DMS 273 (cell line): ENCODE measurements around the gene FOSL2.

ENCODE experiments used
- DNase-seq: peaks from one replicate; lab custom pipeline; 2025; ENCODE audit not compliant: unreplicated experiment; lab: John Stamatoyannopoulos, UW

Gene FOSL2

DNA sequence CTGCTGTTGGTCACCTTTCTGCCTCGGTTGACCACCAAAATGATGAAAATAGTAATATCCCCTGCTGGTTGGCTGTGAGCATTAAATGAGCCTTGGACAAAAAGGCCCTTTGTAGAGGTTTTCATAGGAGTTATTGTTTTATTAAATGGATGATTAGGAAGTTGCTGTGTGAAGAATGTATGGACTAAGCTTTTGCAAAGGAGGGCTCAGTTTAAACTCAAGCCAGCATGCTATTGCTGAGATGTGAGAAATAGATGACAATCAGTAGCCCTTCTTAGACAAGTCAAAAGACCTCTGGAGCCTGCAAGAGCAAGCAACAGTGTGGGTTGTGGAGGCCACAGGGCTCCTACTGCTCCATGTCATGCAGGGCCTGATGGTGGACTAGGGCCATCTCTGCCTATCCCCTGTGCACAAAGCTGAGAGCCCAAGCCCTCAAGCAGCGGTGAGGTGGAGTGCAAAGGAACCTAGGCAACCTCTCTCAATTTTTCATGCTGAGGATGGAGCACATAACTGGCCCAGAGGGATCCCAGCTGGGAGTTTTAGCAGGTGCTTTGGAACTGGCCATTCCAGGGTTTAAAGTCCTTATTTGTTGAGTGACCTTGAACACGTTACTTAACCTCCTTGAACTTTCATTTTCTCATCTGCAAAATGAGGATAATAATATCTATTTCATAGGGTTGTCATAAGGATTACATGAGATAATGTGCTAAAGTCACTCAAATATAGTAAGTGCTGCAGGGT, 37.1 kb downstream of the FOSL2 start:
- DNase-seq, result no peak

DNA sequence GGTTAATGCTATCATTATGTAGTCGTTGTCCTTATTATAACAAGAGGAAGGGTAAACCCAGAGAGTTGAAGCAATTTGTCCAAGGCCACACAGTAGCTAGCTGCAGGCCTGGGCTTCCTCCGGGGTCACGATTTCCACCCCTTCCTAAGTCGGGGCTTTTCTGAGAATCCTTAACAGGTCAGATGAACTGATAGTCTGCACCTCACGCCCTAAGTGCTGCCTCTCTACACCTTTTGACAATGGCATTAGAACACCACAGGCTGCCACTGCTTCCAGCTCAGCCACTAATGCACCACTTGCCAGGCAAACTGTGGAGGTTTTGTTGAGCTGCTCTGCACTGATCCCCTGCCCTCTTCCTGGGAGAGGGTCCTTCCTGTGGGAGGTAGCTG, 37.7 kb downstream of the FOSL2 start:
- DNase-seq, result no peak

DNA sequence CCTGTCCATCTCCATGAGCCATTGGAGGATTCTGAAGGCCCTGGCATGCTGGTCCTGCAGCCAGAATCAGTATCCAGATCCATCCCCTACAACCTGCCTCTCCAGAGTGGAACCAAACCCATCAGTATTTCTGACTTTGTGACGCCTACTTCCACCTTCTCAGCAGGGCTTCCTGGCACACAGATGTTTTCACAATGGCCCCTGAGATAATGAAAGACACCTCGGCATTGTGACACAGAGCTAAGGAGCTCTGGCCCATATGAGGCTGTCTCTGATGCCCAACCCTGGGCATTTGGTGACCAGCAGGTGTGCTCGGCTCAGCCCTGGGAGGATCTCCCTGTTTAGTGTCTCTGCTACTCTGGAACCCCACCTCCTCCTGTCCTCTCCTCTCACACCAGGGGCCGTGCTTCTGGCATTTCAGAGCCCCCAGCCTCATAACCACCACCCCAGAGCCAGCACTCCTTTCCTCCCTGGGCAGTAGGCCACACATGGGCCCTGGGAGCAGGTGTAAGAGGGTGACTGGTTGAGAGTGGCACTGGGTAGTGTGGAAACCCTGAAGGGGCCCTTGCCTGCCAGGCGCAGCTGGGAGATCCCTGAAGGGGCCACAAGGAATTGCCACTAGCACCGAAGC, 38.2 kb downstream of the FOSL2 start:
- DNase-seq, result no peak

DNA sequence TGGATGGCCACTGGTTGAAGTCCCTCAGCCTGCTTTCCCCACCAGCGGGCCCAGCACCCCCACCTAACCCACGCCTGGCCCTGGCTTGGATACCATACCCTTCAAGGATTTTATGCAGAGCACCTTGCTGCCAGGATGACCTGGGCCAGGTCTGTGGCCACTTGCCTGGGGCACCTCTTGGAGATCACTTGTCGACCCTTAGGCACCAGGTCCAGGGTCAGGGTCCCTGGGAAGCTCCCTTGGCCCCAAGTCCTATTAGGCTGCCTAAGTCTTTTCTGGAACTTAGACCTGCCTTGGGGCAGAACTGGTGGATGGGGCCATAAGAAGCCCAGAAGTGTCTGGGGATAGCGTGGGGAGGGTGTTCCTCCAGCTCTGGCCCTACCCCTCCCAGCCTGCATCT, 39.1 kb downstream of the FOSL2 start:
- no peak for DNase-seq

DNA sequence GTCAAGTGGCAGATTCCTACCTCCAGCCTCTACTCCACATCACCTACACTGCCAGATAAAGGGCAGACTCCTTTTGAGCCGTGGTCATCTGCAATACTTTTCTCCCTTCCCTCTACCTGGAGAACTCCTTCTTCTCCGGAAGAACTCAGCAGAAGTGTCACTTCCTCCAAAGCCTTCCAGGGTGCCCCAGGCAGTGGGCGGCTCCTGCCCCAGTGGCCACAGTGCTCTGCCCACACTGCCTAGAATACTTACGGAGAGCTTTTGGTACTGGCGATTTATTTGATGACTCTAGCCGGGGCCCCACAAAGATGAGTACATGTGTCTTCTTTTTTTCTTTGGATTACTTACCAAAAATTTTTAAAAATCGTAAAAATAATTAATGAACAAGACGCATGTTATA, 39.7 kb downstream of the FOSL2 start:
- no peak for DNase-seq

DNA sequence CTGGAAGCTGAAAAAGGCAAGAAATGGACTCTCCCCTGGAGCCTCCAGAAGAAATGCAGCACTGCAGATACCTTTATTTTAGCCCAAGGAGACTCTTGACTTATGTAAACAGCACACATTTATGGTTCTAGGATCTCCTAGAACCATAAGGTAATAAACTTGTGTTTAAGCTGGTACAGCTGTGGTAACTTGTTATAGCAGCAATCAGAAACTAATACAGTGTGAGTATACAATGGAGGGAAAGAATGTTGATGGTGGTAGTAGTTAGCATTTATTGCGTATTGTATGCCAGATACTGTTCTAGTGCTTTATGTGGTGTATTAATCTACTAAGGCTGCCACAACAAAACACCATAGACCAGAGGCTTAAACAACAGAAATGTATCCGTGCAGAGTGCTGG, 40.6 kb downstream of the FOSL2 start:
- no peak for DNase-seq

DNA sequence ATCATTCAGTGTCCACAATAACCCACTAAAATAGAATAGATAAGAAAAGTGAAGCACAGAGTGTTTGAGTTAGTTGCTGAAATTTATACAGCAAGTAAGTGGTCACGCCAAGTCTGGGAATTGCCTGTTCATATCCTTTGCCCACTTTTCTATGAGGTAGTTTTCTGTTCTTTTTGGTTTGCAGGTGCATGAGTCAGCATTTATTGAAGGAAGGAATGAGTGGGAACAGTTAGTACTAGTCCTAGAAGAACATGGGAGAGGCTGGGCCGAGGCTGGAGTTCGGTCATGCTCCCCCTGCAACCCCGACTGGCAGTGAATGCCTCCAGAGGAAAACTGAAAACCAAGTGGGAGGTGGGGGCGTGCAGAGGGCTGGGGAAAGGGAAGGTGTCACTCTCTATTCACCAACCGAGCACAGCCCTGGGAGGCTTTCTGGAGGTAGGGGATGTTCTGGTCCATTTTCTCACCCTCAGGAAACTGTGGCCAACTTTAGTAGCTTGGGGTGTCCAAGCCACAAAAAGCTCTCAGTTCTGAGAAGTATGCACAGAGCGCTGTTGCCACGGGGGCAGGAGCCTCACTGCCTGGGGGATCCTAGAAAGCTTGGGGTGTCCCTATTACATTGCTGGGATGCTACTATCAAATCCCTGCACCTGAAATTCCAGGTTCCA, 41.4 kb downstream of the FOSL2 start:
- DNase-seq, result no peak

DNA sequence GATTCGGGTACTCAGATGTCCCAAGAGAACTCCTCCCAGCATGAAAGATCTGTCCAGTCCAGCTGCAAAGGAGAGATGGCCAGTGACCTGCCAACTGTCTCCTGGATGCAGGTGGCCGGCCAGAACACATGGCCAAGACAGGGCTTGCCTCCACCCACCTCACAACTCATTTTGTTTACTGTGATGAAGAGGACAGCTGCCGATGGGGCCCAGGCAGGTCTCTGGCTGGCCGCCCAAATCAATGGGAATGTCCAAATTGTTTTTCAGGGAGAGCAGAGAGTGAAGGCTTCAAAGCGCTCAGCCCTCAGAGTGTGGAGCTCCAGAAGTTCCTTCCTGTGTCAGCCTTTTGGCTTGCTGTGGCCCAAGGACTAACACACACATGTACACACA, 41.9 kb downstream of the FOSL2 start:
- DNase-seq, result peak; percentile 70

DNA sequence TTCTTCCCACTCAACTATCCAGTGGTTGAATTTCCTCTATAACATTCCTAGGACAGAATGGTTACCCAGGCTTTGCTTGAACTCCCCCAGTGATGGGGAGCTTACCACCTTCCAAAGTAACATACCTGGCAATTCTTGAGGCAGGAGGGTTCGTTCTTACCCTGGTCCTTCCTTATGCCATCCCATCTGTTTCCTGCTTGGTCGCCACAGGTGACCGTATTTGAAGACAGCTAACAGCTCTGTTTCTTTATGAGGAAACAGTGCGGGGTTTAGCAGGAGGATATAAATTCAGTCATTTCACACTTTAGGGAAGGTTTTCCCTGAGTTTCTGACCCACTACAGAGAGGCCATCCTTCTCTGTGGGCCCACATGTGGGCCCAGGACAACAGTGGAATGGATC, 42.6 kb downstream of the FOSL2 start:
- peak; percentile 32 for DNase-seq

DNA sequence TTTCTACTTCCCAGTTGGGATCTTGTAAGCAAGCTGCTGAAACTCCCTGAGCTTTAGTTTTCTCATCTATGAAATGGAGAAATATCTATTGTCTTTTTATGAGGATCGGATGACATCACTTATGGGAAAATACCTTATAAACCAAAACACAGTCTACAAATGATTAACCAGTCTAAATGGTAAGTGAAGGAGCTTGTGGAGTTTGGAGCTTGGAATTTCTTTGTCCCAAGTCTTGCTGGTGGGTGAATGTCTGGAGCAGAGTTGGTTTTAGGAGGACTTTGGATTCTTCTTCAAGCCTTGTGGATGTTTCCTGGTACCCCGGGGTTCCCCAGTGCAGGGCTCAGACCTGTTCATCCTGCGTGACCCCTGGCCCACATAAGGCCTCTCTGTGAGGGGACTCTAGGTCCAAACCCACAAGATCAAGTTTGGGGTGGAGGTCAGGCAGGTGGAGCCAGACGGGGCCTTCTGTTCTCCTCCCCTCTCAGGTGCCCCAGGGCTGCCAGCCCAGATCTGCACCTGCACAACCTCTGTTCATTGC, 43.2 kb downstream of the FOSL2 start:
- DNase-seq, result no peak

DNA sequence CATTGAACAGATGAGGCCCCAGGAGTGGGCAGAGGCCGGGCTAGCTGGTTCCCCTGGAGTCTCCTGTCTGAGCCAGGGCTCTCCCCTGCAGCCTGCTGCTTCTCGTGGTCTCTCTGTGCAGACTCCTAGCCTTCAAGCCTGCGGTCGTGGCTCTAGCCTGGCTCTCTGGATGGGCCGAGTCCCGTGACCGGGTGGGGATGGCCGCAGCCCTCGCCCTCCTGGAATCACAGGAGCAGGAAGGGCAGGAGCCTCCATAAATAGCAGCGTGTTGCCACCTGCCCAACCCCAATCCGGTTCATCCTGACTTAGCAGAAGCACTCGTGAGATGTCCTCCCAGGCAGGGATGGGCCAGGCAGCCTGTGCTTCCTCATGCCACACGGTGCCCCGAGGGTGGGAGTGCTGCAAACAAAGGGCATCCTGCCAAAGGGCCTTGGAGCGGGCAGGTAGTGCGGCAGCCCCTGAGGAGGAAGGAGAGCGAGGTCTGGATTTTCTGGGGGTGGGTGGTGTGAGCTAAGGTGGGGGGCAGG, 43.9 kb downstream of the FOSL2 start:
- DNase-seq, result peak; percentile 29

DNA sequence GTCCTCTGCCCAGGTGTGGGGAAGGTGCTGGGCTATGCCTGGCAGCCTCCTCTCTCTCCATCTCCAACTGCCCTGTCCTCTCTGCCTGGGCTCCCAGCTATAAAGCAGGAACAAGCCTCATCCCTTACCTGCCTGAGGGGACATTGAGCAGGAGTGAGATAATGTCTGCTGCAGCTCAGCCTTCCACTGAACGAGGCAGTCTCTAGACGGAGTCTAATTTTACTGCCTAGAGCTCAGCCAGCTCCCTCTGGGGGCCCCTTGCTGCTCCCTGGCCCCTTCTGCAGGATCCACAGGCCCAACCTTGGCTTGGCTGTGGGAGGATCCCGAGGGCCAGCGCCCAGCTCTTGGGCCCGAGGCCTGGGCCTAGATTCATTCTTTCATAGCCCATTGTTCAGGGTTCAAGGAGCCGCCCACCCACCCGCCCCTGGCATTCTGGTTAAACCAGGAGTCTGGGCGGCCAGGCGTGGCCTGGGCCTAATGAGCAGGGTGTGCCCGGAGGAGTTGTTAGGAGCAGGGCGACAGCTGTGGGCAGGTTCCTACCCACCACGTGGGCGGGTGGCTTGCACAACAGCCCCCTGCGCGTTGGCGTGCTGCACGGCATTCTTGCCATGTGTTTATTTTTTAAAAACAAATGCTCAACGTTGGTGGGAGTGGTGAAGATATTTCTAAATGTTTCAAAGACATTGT, 44.6 kb downstream of the FOSL2 start:
- peak; percentile 77 for DNase-seq

DNA sequence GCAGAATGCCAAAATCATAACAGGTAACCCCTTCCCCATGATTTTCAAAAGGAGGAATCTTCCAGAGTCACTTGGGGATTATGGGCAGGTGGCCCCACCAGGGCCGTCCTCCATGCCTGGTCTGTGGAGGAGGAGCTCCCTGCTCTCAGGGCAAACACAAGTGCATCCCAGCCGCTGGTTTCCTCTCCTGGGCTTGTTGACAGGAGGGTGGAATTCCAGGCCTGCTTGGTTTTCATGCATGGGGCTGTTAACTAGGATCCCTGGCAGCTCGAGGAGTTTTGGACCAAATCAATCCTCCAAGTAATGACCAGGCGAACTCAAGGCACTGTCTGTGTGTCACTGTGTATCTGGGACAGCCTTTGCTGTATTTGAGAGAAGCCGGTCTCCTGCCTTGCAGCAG, 45.3 kb downstream of the FOSL2 start:
- DNase-seq, result peak; percentile 49

DNA sequence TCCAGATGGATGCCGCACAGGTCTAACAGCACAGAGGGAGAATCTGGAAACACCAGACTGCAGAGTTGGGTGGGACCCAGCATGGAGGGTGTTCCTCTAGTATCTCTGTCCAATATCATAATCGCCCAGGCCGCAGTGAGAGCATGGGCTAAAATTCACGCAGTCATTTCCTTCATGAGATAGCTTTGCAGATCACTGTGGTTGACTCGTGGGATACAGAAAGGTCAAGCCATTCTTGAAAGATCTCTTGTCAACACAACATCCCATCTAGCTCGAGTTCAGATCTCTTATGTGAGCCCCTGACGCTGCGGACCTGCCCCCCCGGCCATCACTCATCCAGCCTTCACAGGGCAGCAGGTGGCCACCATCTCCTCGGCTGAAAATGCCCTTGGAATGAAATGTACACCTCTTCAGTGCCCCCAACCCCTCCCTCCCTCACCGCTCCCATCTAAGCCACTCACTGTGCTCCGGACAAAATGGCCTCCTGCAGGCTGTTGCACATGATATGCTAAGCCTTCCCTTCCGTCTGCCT, 45.9 kb downstream of the FOSL2 start:
- DNase-seq, result no peak

DNA sequence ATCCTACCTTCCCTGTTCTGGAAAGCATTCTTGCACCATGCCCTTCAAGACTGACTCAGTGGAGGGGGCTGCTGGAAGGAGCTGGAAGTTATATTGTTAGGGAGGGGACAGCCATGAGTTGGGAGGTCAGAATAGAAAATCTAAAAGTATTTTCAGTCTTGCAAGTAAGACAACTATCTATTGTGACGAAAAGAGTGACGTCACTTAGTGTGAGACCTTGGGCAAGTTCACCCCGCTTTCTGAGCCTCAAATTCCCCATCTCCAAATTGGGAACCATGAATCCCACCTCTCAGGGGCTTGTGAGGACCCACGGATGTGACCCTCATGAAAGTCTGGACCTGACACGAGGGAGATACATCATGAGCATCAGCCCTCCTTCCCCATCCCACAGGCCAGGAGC, 46.5 kb downstream of the FOSL2 start:
- DNase-seq, result no peak

DNA sequence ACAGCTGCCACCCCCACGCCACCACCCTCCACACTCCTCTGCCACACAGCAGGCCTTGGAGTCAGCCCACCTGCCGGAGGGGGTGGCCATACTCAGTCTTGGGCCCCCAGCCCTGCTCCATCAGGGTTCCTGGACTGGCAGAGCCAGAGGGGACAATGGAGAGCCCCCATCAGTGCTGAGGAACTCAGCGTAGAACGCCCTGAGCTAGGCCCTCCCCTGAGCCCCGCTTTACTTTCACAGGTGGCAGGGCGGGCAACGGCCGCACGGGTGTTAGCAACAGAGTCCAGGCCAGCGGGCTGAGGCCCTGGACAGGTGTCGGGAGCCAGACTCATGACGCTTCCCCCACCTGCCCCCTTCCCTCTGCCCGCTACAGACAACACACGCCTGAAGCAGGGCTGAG, 47.1 kb downstream of the FOSL2 start:
- no peak for DNase-seq

DNA sequence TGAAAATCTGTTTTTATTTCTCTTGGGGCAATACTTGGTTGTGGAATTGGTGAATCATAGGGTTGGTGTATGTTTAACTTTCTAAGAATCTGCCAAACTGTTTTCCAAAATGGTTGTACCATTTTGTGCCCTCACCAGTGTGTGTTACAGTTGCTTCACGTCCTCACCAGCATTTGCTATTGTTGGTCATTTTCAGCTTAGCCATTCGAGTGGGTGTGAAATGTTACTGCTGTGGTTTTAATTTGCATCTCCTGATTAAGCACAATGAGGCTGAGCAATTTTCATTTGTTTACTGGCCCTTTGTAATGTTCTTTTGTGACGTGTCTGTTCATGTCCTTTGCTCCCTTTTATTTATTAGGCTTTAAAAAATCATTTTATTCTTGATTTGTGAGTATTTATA, 49.7 kb downstream of the FOSL2 start:
- DNase-seq, result no peak

DNA sequence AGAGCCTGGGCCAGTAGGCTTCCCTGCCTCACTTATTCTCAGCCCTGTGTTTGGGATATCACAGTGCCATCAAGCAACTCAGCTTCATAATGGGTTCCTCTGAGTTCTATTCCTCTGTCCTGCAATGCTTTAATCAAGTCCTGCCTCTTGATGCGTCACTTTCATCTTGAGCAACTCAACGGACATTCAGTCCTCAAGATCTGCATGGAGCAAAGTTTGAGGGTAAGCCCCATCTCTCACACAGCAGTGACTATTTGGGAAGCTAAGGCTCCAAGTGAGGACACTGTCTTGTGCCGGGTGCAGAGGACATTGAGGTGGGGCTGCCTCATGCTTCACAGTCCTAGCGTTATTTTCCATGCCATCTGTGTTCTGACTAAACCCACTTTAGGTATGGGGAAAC, 52.3 kb downstream of the FOSL2 start:
- no peak for DNase-seq

DNA sequence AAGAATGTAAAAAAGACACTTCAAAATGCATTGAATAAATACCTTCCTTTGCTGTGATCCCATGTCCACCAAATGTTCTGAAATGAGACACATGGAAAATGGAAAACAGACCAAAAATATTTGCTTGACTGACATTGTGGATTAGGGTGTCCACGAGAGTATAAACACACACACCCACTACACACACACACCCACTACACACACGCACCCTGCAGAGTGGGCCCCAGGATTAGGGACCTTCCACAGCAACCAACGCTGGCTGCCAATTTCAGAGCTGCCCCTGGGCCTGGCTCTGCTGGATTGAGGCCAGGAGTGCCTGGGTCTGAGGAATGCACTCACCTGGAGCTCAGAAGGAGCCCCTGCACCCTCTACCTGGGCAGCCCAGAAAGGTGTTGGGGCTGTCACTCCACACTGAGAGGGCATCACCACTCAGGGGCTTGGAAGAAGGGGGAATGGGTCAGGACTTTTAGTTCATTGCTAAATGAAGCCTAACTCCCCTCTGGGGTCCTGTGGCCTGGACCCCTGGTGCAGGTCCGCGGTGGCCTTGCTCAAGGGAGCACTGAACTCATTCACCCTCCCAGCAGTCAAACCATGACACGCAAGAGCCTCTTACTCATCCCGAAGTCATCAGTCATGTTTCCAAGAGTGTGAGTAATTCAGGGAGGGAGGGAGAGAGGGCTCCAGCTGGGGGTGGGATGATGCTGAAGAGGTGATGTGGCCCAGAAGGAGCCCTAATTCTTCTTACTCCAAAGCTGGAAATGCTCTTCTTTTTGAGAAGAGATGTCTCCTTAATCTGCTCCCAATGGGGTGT, 53.0 kb downstream of the FOSL2 start:
- peak; percentile 21 for DNase-seq

DNA sequence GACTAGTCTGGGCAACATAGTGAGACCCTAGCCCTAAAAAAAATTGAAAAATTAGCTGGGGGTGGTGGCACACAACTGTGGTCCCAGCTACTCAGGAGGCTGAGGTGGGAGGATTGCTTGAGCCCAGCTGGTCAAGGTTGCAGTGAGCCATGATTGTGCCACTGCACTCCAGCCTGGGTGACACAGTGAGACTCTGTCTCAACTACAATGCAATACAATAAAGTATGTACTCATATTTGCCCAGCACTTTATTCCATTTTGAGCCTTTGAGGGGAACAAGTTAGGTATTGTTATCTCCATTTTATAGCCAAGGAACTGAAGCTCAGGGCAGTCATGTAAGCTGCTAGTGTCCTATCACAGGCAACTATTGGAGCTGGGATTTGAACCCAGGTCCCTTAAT, 53.9 kb downstream of the FOSL2 start:
- no peak for DNase-seq
